GM15510 (cell line): ENCODE results near the gene AQP1.

Source experiments
- POLR2A ChIP-seq: IDR thresholded peaks from 3 replicates; pipeline ENCODE4 v1.6.1; 2011; ENCODE audit warnings: borderline replicate concordance; ENCODE audit not compliant: insufficient read length; ENCODE audit errors: extremely low read depth

Gene AQP1

DNA sequence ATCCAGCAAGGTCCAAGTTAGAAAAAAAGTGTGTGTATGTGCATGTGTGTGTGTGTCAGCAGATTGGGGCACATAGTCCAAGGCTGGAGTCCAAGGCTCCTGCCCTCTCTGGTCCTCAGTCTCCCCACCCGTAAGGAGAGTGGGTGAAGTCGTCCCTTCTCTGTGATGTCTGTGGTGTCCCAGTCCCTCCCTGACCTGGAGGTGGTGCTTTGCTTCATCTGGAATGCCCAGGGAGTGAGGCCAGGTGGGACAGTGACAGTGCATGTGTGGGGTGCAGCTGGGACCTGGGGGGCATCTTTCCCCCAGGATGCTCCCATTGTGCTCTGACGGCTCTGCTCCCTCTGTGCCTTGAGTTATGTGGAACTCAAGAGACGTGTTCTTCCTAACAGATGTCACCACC, 18.0 kb downstream of the AQP1 start:
- no peak for TF ChIP-seq POLR2A

DNA sequence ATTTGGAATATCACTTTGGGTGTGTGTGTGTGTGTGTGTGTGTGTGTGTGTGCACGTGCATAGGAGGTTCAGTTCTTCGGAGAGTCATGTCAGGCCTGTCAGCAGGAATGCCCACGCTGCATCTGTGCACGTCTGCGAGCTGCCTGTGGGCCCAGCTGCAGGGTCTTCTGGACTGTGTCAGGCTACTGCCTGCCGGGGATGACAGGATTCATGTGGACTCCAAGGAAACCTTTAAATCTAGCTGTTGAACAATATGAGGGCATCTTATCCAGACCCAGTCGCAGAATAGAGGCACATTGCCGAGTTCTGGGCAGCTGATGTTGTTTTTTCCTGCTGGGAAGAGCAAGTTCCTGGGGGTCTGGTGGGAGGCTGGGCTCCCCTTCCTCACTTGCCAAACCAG, 19.0 kb downstream of the AQP1 start:
- no peak for TF ChIP-seq POLR2A

DNA sequence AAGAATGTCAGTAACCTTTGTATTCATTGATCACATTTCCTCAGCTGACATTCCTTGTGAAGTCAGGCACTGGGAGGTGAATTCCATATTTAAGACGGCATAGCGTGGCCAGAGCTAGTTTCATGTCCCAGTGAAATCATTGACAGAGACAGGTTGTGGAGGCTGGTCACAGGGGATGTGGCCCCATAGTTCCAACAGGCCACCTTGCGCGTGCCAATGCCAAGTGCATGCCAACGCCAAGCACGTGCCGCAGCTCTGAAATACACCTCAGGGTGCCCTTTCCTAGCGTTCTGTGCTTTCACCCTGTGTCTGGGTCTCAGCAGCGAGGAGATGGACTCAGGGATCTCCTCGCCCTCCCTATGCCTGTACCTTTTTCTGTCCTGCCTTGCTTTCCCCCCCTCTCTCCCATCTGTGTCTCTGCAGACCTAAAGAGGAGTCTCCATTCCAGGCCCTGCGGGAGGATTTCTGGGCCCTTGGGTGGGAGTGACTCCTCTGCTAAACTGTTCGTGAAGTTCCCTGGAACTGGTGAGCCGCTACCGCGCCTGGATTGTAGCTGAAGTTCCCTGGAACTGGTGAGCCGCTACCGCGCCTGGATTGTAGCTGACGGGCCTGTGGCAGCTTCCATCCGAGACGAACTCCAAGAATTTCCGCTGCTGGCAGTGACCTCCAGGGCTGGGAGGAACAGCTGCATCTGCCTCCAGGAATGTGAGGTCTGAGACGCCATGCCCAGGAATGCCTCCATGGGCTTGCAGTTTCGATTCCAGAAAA, 19.7 kb downstream of the AQP1 start:
- TF ChIP-seq POLR2A, result no peak

DNA sequence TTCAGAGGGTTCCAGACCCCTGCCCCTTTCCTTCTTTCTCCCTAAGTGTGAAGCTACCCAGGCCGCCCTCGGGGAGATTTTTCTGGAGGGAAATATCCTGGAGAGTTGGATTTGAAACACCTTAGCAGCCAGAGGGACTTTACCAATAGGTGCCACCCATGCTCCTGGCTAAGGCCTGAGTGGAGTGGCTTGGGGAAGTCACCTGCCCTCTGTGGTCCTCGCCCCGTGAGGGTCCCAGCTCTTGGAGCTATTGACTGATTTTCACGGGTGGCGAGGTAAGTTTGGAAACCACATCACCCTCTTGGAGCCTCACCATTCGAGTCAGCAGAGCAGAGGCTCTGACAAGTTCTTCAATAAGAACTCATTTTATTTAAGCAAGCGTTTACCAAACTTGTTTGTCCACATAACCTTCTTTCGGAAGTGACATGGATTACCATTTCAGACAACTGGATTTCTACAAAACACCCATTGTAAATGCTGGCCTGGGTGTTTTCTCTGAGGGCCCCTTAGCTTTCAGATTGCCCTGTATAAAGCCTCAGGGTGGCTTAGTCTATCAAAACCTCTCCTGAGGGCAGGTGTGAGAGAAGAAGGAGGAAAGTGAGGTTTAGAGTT, 20.4 kb downstream of the AQP1 start:
- no peak for TF ChIP-seq POLR2A

DNA sequence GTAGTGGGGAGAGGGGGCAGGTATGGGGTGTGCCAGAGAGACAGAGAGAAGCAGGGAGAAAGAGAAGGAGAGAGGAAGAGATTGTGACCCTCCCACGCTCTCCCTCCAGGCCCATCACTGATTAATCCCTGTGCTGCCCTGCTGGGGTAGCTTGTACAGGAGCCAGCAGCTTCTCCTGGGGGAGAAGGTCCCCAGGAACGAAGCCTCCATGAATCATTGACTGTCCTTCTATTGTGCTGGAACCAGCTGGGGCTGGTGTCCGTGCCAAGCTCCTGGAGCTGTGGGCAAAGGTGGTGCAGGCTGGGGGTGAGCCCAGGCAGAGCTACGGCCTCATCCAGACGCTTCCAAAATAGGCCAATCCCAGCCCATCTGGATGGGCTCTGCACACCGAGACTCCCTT, 20.9 kb downstream of the AQP1 start:
- no peak for TF ChIP-seq POLR2A

DNA sequence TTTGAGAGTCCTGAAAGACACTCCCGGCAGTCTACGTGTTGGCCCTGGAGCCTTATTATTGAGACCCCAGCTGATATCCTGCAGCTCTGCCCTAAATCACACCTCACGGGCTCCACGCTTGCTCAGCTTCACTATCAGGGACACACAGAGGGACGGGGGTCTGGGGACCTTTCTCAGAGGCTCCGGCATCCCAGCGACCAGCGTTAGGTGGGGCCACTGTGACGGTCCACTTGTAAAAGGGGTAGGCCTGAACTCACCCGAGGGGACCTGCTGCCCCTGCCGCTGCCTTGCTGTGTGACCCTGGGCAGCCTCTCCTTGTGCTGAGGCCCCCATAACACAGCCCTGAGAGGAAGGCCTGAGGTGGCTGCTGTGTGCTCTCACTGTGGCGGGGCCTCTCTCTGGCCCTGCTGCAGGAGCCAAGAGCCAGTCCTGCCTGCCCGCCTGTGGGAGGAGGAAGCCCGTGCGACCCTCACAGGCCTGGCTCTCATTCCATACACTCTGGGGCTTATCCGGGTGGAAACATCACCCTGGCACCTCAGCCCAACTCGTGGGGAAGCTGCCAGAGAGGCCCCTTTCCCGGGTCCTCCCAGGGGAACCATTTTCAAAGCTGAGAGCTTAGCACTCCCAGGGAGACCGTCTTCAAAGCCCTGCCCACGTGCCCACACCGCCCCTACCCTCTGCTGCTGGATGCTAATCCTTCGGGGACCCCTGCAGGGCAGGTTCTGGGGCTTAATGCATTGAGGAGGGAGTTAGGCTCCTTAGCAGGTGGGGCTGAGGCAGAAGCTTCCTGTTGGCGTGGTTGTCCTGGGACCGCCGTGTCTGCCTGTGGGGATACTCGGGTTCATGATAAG, 21.7 kb downstream of the AQP1 start:
- TF ChIP-seq POLR2A, result no peak

DNA sequence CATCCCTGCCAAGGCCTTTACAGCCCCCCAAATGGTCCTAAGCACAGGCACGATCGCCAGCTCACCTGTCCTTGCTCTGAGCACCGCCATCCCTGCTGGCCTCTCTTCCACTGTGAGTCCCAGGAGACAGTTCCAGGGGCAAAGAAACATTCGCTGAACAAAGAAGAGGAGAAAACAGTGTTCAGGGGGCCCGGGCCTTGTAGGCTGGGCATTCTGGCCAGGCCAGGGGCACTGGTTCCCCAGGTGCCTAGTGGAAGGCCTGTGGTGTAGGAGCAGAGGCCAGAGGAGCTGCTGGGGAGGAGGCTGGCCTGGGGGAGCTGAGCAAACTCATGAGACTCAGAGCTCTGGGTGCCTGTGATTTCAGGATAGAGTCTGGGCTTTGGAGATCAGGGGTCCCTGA, 22.6 kb downstream of the AQP1 start:
- TF ChIP-seq POLR2A, result no peak

DNA sequence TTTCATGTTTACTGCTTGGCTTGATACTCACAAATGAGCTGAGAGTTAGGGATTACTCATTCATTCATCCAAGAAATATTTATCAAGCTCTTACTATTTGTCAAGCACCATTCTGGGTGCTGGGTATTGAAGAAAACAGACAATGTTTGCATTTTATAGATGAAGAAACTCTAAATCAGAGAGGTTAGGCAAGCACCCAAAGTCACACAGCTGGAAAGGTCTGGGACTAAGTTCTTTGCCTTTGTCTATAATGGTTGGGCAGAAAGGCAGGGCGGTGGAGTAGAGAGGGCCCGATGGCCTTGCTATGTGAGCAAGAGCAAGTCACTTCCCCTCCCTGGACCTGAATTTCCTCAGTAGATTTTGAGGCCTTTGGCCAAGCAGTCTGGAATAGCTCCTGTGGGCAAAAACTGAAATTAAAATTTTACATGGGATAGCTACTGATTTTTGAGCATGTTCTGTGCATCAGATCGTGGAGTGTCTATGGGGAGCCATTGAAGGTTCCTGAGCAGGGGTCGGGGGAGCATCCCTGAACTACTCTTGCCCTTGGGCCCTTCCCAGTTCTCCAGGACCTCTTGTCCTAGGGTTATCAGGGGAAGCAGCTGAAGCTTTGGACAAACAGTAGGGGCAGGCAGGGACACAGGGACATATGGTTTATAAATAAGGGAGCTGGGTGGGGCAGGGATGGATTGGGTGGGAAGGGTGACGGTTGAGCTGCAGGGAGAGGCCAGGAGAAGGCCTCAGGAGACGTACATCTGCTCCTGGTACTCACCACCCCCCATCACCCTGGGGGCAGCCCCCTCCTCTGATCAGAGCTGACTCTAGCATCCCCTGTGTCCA, 23.3 kb downstream of the AQP1 start:
- no peak for TF ChIP-seq POLR2A

DNA sequence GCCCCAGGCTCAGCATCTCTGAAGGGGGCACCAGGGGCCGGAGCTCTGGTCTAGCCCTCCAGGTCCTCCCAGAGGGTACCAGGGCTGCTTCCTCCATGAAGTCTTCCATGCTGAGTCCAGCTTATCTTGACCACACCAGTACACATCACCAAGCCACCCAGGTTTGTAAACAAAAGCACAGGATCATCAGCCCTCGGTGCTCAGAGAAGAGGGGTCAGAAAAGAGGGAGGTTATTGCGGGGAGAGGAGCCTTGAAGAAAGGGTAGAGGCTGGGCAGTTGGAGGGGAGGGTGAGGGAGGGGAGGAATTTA, 23.9 kb downstream of the AQP1 start:
- TF ChIP-seq POLR2A, result no peak

DNA sequence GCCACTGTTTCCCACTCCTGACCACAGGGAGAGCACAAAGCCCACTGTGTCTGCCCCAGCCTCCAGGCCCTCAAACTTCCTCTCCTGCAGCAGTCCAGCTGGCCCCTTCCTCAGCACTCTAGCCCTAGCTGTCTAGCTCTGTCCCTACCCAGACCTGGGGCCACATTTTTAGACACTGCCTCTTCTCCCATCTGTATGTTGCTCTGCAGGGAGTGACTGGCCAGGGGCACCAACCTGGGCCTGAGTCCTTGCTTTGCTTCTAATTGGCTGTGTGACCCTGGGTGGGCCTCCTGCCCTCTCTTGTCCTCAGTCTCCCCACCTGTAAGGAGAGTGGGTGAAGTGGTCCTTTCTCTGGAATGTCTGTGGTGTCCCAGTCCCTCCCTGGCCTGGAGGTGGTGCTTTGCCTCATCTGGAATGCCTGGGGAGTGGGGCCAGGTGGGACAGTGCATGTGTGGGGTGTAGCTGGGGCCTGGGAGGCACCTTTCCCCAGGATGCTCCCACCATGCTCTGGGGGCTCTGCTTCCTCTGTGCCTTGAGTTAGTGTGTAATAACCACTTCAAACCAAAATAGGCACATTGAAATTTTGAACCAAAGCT, 25.1 kb downstream of the AQP1 start:
- no peak for TF ChIP-seq POLR2A

DNA sequence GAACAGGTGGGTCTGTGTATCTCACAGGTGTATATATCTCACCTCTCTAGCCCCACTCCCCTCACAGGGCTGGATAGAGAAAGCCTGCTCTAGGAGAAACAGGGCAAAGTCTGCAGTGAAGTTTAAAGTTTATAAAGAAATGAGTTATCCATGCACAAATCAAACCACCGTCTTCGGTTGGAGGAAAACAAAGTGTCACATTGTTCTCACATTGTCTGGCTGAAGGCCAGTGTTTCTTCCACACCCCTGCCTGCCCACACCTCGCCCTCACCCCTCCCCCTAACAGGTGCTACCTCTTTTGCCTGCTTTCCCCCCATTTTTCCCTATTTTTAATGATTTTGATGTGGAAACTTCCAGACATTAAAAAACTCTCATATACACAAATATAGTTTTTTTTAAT, 25.8 kb downstream of the AQP1 start:
- no peak for TF ChIP-seq POLR2A

DNA sequence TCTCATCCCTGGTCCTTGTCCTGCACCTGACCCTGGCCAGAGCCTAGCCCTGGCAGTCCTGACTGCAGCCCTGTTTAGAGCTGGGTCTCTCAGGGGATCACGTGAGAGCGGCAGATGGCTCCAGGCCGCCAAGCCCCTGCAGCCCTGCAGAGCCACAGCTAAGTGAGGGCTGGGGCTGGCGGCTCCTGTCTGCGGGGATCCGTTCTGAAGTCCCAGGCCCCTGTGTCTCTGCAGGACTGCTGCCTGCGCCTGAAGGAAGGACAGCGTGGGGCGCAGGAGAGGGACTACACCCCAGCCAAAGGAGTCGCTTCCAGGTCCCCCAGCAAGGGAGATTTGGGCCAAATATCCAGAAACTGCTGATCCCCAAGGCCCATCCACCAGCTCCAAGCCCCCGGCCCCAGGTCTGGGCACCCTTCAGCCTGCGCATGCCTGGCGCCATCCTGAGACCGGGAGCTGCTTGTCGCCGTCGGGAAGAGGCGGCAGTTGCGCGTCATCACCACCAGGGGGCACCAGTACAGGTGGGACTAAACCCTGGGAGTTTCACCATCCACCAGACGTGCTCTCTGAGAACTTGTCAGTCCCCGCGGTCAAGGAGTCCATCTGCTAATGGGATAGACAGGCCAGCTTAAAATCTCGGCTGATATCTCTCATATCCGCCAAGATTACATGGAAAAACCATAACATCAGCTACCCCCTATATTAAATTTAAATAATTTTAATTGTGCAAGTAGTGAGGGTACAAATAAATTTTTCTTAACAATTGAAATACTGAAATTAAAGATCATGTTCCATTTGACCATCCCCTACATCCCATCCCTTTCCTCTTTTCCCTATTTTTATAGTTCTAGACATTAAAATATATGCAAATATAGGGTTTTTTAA, 27.0 kb downstream of the AQP1 start:
- TF ChIP-seq POLR2A, result no peak

DNA sequence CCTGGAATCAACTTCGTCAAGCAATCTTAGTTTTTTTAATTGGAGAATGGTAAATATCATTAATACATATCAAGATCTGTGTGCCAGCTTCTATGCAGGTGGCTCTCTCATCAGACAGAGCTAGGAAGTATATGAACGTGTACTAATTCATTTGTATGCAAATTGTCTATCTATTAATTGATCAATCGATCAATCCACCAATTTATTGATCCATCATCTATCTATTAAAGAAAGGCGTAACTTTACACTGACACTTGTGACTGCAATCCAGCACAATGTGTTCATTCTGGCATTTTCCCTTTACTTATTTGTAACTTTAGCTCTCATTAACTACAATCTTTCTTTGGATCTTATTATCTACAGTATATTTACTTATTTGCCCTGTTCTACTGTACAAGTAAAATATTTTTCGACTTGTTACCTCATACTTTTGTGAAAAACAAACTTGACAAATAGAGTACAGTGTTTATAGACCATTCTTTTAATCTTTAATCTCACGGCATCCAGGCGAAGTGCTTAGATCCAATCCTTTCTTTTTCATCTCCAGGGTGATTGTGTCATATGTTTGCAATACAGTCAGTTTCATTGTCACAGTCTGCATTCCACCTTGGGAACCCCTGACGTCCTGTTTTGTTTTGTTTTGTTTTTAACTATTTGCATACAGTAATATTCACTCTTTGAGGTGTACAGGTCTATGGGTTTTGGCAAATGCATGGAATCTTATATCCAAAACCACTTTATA, 30.1 kb downstream of the AQP1 start:
- no peak for TF ChIP-seq POLR2A
